ENCODE results near the gene L3HYPDH.

The L3HYPDH gene

GRCh38 chr14:59424341-59425071 is 59.7 kb downstream of the L3HYPDH start:
- no peak for DNase-seq
